Activated CD8-positive, alpha-beta T cell treated with anti-CD3 and anti-CD28 coated beads for 36 hours (primary cell): Measurements from ENCODE around the gene CES4A. TPM values are rescaled to one million over a fixed set of nuclear protein-coding genes. Genes with fewer than 3 reads are reported as not detected.
"Not testable (repeated sequence)": the region's sequence is repeated elsewhere in the genome, so short reads cannot be mapped to it uniquely, and the experiment has no call there.

ENCODE experiments used
- ATAC-seq: fragments of 200-7000 bp; cut with Tn5 transposase; one replicate; pipeline ENCODE4 v1.10.0; 2021; ENCODE audit warnings: mild to moderate bottlenecking, moderate library complexity
- CTCF ChIA-PET: fragments of 350-600 bp; sonication (Branson Sonifier 250); formaldehyde crosslinking; loops from one replicate; lab custom pipeline; 2021; ENCODE audit warnings: antibody characterized with exemption; lab: Charles Lee
- POLR2A ChIA-PET: fragments of 350-600 bp; sonication (Branson Sonifier 250); formaldehyde crosslinking; loops from one replicate; lab custom pipeline; 2021; ENCODE audit warnings: antibody characterized with exemption; lab: Charles Lee
- DNase-seq: peaks from one replicate; pipeline ENCODE4 v3.0.0-alpha.2; 2020
- H3K27ac Mint-ChIP-seq: one replicate; pipeline ENCODE4 v1.8.0; 2021; ENCODE audit warnings: mild to moderate bottlenecking, mixed read lengths
- H3K27me3 Mint-ChIP-seq: one replicate; pipeline ENCODE4 v1.8.0; 2021; ENCODE audit warnings: mixed read lengths
- H3K36me3 Mint-ChIP-seq: one replicate; pipeline ENCODE4 v1.8.0; 2021; ENCODE audit warnings: low read depth, mixed read lengths
- H3K4me1 Mint-ChIP-seq: one replicate; pipeline ENCODE4 v1.8.0; 2021; ENCODE audit warnings: low read depth, mixed read lengths
- H3K4me3 Mint-ChIP-seq: one replicate; pipeline ENCODE4 v1.8.0; 2021; ENCODE audit warnings: mild to moderate bottlenecking, moderate library complexity, mixed read lengths
- H3K9me3 Mint-ChIP-seq: one replicate; pipeline ENCODE4 v1.8.0; 2021; ENCODE audit warnings: mixed read lengths
- CTCF ChIP-seq: fragments of 200-600 bp; IDR thresholded peaks from one replicate; pipeline ENCODE4 v1.8.0; 2022; ENCODE audit warnings: antibody characterized with exemption, mild to moderate bottlenecking
- intact Hi-C: fragments of 100-400 bp; cut with micrococcal nuclease; formaldehyde crosslinking; loops from one replicate; pipeline ENCODE4 v1.10.0; 2022
- total RNA-seq, 2 experiments: library from RNA; stranded (reverse); gene quantifications; one replicate each; pipeline ENCODE4 v1.2.3, GENCODE V29; 2021

CES4A gene
- total RNA-seq, 2 experiments from 2014 or later: 4.5 to 5.9 TPM

GRCh38 chr16:66986559-66986958, 1.8 kb upstream of the CES4A start:
- H3K4me1 Mint-ChIP-seq: peaks cover 43% of the 10 kb centered on the region
- intact Hi-C loops: no loop called here
- DNase-seq (no peak), ATAC-seq (no peak)
- H3K27me3 Mint-ChIP-seq: no peaks in the 10 kb centered on the region
- H3K27ac Mint-ChIP-seq: peak overlapping the region; percentile 71
- H3K9me3 Mint-ChIP-seq: no peaks in the 10 kb centered on the region
- ChIA-PET POLR2A (no interaction called here), CTCF (interaction anchor here (1.3 to 4.6 kb wide), 4 partner anchors 27 to 171 kb away, joined by 3 to 30 read pairs (median 10); partner anchors contain the start of gene NAE1)
- no peak for TF ChIP-seq CTCF
- no peak overlapping the region for H3K4me3 Mint-ChIP-seq
- H3K36me3 Mint-ChIP-seq: peaks cover 8% of the 10 kb centered on the region

DNA sequence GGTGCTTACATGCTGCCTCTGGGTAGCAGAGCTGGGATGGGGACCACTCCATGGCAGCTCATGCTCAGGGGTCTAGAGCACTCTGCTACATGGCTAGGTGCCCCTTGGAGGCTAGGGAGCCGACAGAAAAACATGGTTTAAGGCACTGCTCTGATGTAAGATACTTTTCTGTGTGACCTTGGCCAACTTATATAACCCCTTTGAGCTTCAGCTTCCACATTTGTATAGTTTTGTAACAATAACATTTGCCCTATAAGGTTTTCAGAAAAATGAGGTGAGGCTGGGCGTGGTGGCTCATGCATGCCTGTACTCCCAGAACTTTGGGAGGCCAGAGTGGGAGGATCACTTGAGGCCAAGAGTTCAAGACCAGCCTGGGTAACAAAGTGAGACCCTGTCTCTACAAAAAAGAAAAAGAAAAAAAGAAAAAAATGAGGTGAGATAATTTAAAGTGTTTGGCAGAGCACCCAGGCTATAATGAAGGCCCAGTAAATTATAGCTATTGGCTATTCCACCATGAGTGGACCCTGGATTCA, 3.2 kb downstream of the CES4A start:
- CTCF ChIA-PET: interaction anchor here (0.7 to 2.9 kb wide), 10 partner anchors 8 to 436 kb away, joined by 3 to 12 read pairs (median 4); no protein-coding TSS in a partner anchor
- no peak for DNase-seq
- POLR2A ChIA-PET: interaction anchor here (0.8 to 1.3 kb wide), 2 partner anchors 9 to 23 kb away, joined by 3 read pairs; no protein-coding TSS in a partner anchor
- no peak for ATAC-seq
- no peak for TF ChIP-seq CTCF
- Mint-ChIP-seq H3K27me3 (no peaks in the 10 kb centered on the region), H3K36me3 (no peaks in the 10 kb centered on the region), H3K4me3 (no peak overlapping the region), H3K9me3 (no peaks in the 10 kb centered on the region), H3K4me1 (peaks cover 11% of the 10 kb centered on the region), H3K27ac (no peak overlapping the region)
- intact Hi-C loops: no loop called here

DNA sequence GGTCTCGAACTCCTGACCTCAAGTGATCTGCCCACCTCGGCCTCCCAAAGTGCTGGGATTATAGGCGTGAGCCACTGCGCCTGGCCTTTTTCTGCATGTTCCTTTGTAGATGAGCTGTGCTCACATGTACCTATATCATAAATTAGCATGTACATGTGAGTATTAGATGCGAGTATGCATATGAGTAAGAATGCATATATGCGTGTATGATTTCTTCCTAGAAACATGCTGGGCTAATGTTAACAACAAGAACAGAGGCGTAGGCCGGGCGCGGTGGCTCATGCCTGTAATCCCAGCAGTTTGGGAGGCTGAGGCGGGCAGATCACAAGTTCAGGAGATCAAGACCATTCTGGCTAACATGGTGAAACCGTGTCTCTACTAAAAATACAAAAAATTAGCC, 5.2 kb downstream of the CES4A start:
- DNase-seq, H3K27ac Mint-ChIP-seq, H3K27me3 Mint-ChIP-seq, H3K4me1 Mint-ChIP-seq, ATAC-seq, H3K36me3 Mint-ChIP-seq, H3K9me3 Mint-ChIP-seq, intact Hi-C loops, H3K4me3 Mint-ChIP-seq: not testable (repeated sequence)
- ChIA-PET CTCF (interaction anchor here (1.2 to 2.9 kb wide), 3 partner anchors 15 to 32 kb away, joined by 3 to 10 read pairs (median 3); partner anchors contain the start of gene CES3), POLR2A (interaction anchor here (0.7 to 1.5 kb wide), 3 partner anchors 18 to 36 kb away, joined by 3 read pairs; no protein-coding TSS in a partner anchor)

GRCh38 chr16:66996324-66996982, 8.1 kb downstream of the CES4A start:
- peaks cover 4% of the 10 kb centered on the region for H3K36me3 Mint-ChIP-seq
- no peak overlapping the region for H3K27ac Mint-ChIP-seq
- peaks cover 11% of the 10 kb centered on the region for H3K4me1 Mint-ChIP-seq
- H3K9me3 Mint-ChIP-seq: peaks cover 1% of the 10 kb centered on the region
- ATAC-seq (no peak), DNase-seq (no peak)
- POLR2A ChIA-PET: no interaction called here
- no peak overlapping the region for H3K4me3 Mint-ChIP-seq
- H3K27me3 Mint-ChIP-seq: peaks cover 6% of the 10 kb centered on the region
- CTCF ChIA-PET: interaction anchor here (1.0 kb wide), 1 partner anchor 21 kb away, joined by 5 read pairs; no protein-coding TSS in a partner anchor
- intact Hi-C loops: no loop called here
- no peak for TF ChIP-seq CTCF

- DNase-seq (no peak), ATAC-seq (no peak)
- POLR2A ChIA-PET: no interaction called here
- H3K27me3 Mint-ChIP-seq: peaks cover 6% of the 10 kb centered on the region
- peaks cover 4% of the 10 kb centered on the region for H3K36me3 Mint-ChIP-seq
- H3K27ac Mint-ChIP-seq: no peak overlapping the region
- intact Hi-C loops: no loop called here
- no peak overlapping the region for H3K4me3 Mint-ChIP-seq
- no peak for TF ChIP-seq CTCF
- CTCF ChIA-PET: interaction anchor here (0.9 to 2.4 kb wide), 4 partner anchors 12 to 158 kb away, joined by 3 to 6 read pairs (median 4); no protein-coding TSS in a partner anchor
- H3K9me3 Mint-ChIP-seq: peaks cover 1% of the 10 kb centered on the region
- H3K4me1 Mint-ChIP-seq: peaks cover 16% of the 10 kb centered on the region
Observed at GRCh38 chr16:66996983-66997358, 8.6 kb downstream of the CES4A start.
